ENCODE data around the gene OGFOD1. TPM values are rescaled to one million over a fixed set of nuclear protein-coding genes. Genes with fewer than 3 reads are reported as not detected.

OGFOD1 gene
- total and polyA plus RNA-seq, 9 donors, result 8.1 to 45.2 (median 28.9) TPM

GRCh38 chr16:56425439-56425832, 25.9 kb upstream of the OGFOD1 start, which contains the start of gene AMFR:
TSS of gene AMFR (minus strand) at chr16:56425545. CDS start at chr16:56425327, 218 bp downstream.
- Histone ChIP-seq H3K27ac (peak within 1 kb of the TSS; percentile 86 to 90), H3K9me3 (no peaks in the 10 kb centered on the region), H3K4me3 (peak within 1 kb of the TSS; percentile 85), H3K4me1 (ENCODE audit: insufficient read depth) (peaks cover 13% of the 10 kb centered on the region), H3K27me3 (no peaks in the 10 kb centered on the region), H3K36me3 (no peaks in the 10 kb centered on the region)
- 0 to 1% (median 1%) methylated on average over 33 to 57 of the region's 57 CpGs for WGBS, 3 donors
- DNase-seq, result peak; percentile 54 to 80 (median 69)
- intact Hi-C loops (cut with DNase I), result no loop called here
- TF ChIP-seq CTCF (IDR thresholded peaks at IDR 0.05), result peak in 2 of 3 donors; percentile 75 to 80
- no peak for TF ChIP-seq EP300 (IDR thresholded peaks at IDR 0.05)
- TF ChIP-seq POLR2A (IDR thresholded peaks at IDR 0.05), result no peak

DNA sequence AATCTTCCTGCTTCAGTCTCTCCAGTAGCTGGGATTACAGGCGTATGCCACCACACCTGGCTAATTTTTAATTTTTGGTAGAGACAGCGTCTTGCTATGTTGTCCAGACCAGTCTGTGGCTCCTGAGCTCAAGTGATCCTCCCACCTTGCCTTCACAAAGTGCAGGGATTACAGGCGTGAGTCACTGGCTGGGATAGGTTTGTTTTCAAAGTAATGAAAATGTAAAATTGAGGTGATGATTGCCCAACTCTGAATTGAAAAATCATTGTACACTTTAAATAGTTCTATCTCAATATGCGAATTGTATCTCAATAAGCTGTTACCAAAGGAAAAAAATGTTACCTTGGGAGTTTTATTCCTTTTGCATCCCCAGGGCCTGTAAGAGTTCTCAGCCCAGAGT, 24.8 kb upstream of the OGFOD1 start:
- peaks cover 12% of the 10 kb centered on the region for H3K4me1 ChIP-seq (ENCODE audit: insufficient read depth)
- intact Hi-C loops (cut with DNase I), result no loop called here
- H3K36me3 ChIP-seq, result no peaks in the 10 kb centered on the region
- DNase-seq, result no peak
- no peaks in the 10 kb centered on the region for H3K9me3 ChIP-seq
- TF ChIP-seq EP300 (IDR thresholded peaks at IDR 0.05) (no peak), POLR2A (IDR thresholded peaks at IDR 0.05) (no peak), CTCF (IDR thresholded peaks at IDR 0.05) (no peak)
- no peak overlapping the region for H3K4me3 ChIP-seq
- no peak overlapping the region for H3K27ac ChIP-seq
- H3K27me3 ChIP-seq, result no peaks in the 10 kb centered on the region
- 84 to 91% (median 87%) methylated on average over 4 of the region's 4 CpGs for WGBS, 3 donors

DNA sequence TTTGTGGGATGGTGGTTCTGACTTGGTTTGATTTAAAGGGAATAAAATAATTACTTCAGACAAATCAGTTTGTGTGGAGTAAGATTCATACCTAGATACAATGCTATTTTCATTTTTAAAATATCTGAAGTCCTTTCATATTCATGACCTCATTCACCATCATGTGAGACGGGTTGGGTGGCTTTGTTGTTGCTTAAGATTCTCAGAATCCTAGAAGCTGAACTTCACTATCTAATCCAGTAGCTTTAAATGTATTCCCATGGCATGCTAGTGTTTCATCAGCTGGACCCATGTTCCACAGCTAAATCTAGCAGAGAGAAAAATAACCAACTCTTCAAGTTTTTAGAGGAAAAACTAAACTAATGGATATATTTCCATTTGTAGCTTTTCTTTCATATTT, 23.3 kb upstream of the OGFOD1 start:
- intact Hi-C loops (cut with DNase I), result no loop called here
- TF ChIP-seq CTCF (IDR thresholded peaks at IDR 0.05), result no peak
- TF ChIP-seq POLR2A (IDR thresholded peaks at IDR 0.05), result no peak
- TF ChIP-seq EP300 (IDR thresholded peaks at IDR 0.05), result no peak
- WGBS, 3 donors, result 77 to 96% (median 80%) methylated on average over 1 of the region's 1 CpG
- H3K36me3 ChIP-seq, result no peaks in the 10 kb centered on the region
- no peak for DNase-seq
- H3K4me1 ChIP-seq (ENCODE audit: insufficient read depth), result no peaks in the 10 kb centered on the region
- no peak overlapping the region for H3K4me3 ChIP-seq
- no peaks in the 10 kb centered on the region for H3K9me3 ChIP-seq
- no peaks in the 10 kb centered on the region for H3K27me3 ChIP-seq
- H3K27ac ChIP-seq, result no peak overlapping the region

GRCh38 chr16:56436258-56436657, 15.1 kb upstream of the OGFOD1 start:
- TF ChIP-seq EP300 (IDR thresholded peaks at IDR 0.05), result no peak
- no peak for TF ChIP-seq CTCF (IDR thresholded peaks at IDR 0.05)
- TF ChIP-seq POLR2A (IDR thresholded peaks at IDR 0.05), result no peak
- H3K4me1 ChIP-seq (ENCODE audit: insufficient read depth), result no peaks in the 10 kb centered on the region
- no peak overlapping the region for H3K4me3 ChIP-seq
- no peaks in the 10 kb centered on the region for H3K27me3 ChIP-seq
- no peaks in the 10 kb centered on the region for H3K9me3 ChIP-seq
- intact Hi-C loops (cut with DNase I), result no loop called here
- H3K36me3 ChIP-seq, result no peaks in the 10 kb centered on the region
- DNase-seq, result no peak
- no peak overlapping the region for H3K27ac ChIP-seq

All from ovary (tissue), 9 donors.